ENCODE measurements around the gene PKNOX2. TPM values are rescaled to one million over a fixed set of nuclear protein-coding genes. Genes with fewer than 3 reads are reported as not detected.

The PKNOX2 gene
- total RNA-seq, 1 donor, result under 0.01 TPM

GRCh38 chr11:125468025-125468424, 303.5 kb downstream of the PKNOX2 start:
- Histone ChIP-seq H3K4me3 (ENCODE audit: insufficient read depth, low read length) (no peak overlapping the region), H2AFZ (ENCODE audit: low read length) (no peak overlapping the region), H3K9me3 (ENCODE audit: low read depth, low read length) (no peaks in the 10 kb centered on the region), H3K4me2 (ENCODE audit: insufficient read depth, low read length) (no peak overlapping the region), H3K36me3 (ENCODE audit: insufficient read depth, low read length) (no peaks in the 10 kb centered on the region), H3K79me2 (ENCODE audit: insufficient read depth, low read length) (no peaks in the 10 kb centered on the region), H3K27me3 (ENCODE audit: insufficient read depth, low read length) (no peaks in the 10 kb centered on the region), H3K27ac (ENCODE audit: low read depth, low read length) (no peak overlapping the region), H3K4me1 (ENCODE audit: insufficient read depth, low read length) (no peaks in the 10 kb centered on the region), H4K20me1 (ENCODE audit: insufficient read depth, low read length) (no peaks in the 10 kb centered on the region)
- TF ChIP-seq CTCF (IDR thresholded peaks at IDR 0.05; ENCODE audit: extremely low read depth, low read depth, low read length), result no peak
- no peak for DNase-seq (ENCODE audit: insufficient read length, low spot score, missing footprints)

GRCh38 chr11:125468852-125469251, 304.3 kb downstream of the PKNOX2 start:
- Histone ChIP-seq H3K9me3 (ENCODE audit: low read depth, low read length) (no peaks in the 10 kb centered on the region), H3K4me2 (ENCODE audit: insufficient read depth, low read length) (no peak overlapping the region), H3K27ac (ENCODE audit: low read depth, low read length) (no peak overlapping the region), H3K36me3 (ENCODE audit: insufficient read depth, low read length) (no peaks in the 10 kb centered on the region), H3K79me2 (ENCODE audit: insufficient read depth, low read length) (no peaks in the 10 kb centered on the region), H2AFZ (ENCODE audit: low read length) (no peak overlapping the region), H3K27me3 (ENCODE audit: insufficient read depth, low read length) (no peaks in the 10 kb centered on the region), H3K4me1 (ENCODE audit: insufficient read depth, low read length) (no peaks in the 10 kb centered on the region), H3K4me3 (ENCODE audit: insufficient read depth, low read length) (no peak overlapping the region), H4K20me1 (ENCODE audit: insufficient read depth, low read length) (no peaks in the 10 kb centered on the region)
- no peak for TF ChIP-seq CTCF (IDR thresholded peaks at IDR 0.05; ENCODE audit: extremely low read depth, low read depth, low read length)
- no peak for DNase-seq (ENCODE audit: insufficient read length, low spot score, missing footprints)

GRCh38 chr11:125470355-125470754, 305.8 kb downstream of the PKNOX2 start:
- H3K4me1 ChIP-seq (ENCODE audit: insufficient read depth, low read length), result no peaks in the 10 kb centered on the region

GRCh38 chr11:125476721-125477120, 312.2 kb downstream of the PKNOX2 start:
- Histone ChIP-seq H3K4me1 (ENCODE audit: insufficient read depth, low read length) (no peaks in the 10 kb centered on the region), H3K27me3 (ENCODE audit: insufficient read depth, low read length) (no peaks in the 10 kb centered on the region), H4K20me1 (ENCODE audit: insufficient read depth, low read length) (no peaks in the 10 kb centered on the region), H2AFZ (ENCODE audit: low read length) (no peak overlapping the region), H3K27ac (ENCODE audit: low read depth, low read length) (no peak overlapping the region), H3K4me3 (ENCODE audit: insufficient read depth, low read length) (no peak overlapping the region), H3K36me3 (ENCODE audit: insufficient read depth, low read length) (no peaks in the 10 kb centered on the region), H3K79me2 (ENCODE audit: insufficient read depth, low read length) (no peaks in the 10 kb centered on the region), H3K9me3 (ENCODE audit: low read depth, low read length) (no peaks in the 10 kb centered on the region), H3K4me2 (ENCODE audit: insufficient read depth, low read length) (no peak overlapping the region)
- no peak for TF ChIP-seq CTCF (IDR thresholded peaks at IDR 0.05; ENCODE audit: extremely low read depth, low read depth, low read length)
- peak; percentile 9 for DNase-seq (ENCODE audit: insufficient read length, low spot score, missing footprints)

More at GRCh38 chr11:125470355-125470754, 305.8 kb downstream of the PKNOX2 start:
- Histone ChIP-seq H2AFZ (ENCODE audit: low read length) (no peak overlapping the region), H3K9me3 (ENCODE audit: low read depth, low read length) (no peaks in the 10 kb centered on the region), H3K79me2 (ENCODE audit: insufficient read depth, low read length) (no peaks in the 10 kb centered on the region), H3K27me3 (ENCODE audit: insufficient read depth, low read length) (no peaks in the 10 kb centered on the region), H3K4me2 (ENCODE audit: insufficient read depth, low read length) (no peak overlapping the region), H3K4me3 (ENCODE audit: insufficient read depth, low read length) (no peak overlapping the region), H3K27ac (ENCODE audit: low read depth, low read length) (no peak overlapping the region), H3K36me3 (ENCODE audit: insufficient read depth, low read length) (no peaks in the 10 kb centered on the region), H4K20me1 (ENCODE audit: insufficient read depth, low read length) (no peaks in the 10 kb centered on the region)
- TF ChIP-seq CTCF (IDR thresholded peaks at IDR 0.05; ENCODE audit: extremely low read depth, low read depth, low read length), result no peak
- DNase-seq (ENCODE audit: insufficient read length, low spot score, missing footprints), result no peak

Data from osteoblast (primary cell).